Mesenteric fat pad (tissue), 1 donor: ENCODE measurements around the gene SLAIN1. TPM values are rescaled to one million over a fixed set of nuclear protein-coding genes. Genes with fewer than 3 reads are reported as not detected.

Experiments
- DNase-seq: peaks from one replicate; pipeline ENCODE4 v3.0.0-alpha.2; 2020; ENCODE audit warnings: low spot score
- total RNA-seq: library from RNA; stranded (reverse); fragmentation: NEBNext Ultra II Directional; extraction: Animal tissue kit (Norgen Biotek cat#: 25700); gene quantifications from one replicate; pipeline ENCODE4 v1.2.1, GENCODE V29; 2021
- donor health status: DM: yes; HTN: yes; CAD: no.

Gene SLAIN1
- total RNA-seq, 1 donor from 2014 or later: 1.9 TPM

- DNase-seq: no peak
Measured at GRCh38 chr13:77703408-77703807, 5.9 kb downstream of the SLAIN1 start.

GRCh38 chr13:77714119-77714755 is 16.8 kb downstream of the SLAIN1 start:
- DNase-seq: no peak

GRCh38 chr13:77715233-77715891 is 17.9 kb downstream of the SLAIN1 start:
- no peak for DNase-seq

GRCh38 chr13:77716692-77717091 is 19.2 kb downstream of the SLAIN1 start:
- no peak for DNase-seq

GRCh38 chr13:77717508-77717907 is 20.0 kb downstream of the SLAIN1 start:
- DNase-seq: no peak

GRCh38 chr13:77719128-77719527 is 21.6 kb downstream of the SLAIN1 start:
- no peak for DNase-seq

- DNase-seq: no peak
Measured at GRCh38 chr13:77720988-77721387, 23.5 kb downstream of the SLAIN1 start.

GRCh38 chr13:77724092-77724491 is 26.6 kb downstream of the SLAIN1 start:
- no peak for DNase-seq

GRCh38 chr13:77725071-77725470 is 27.6 kb downstream of the SLAIN1 start:
- DNase-seq: no peak

GRCh38 chr13:77728265-77729125 is 31.0 kb downstream of the SLAIN1 start:
- no peak for DNase-seq

GRCh38 chr13:77729502-77730221 is 32.2 kb downstream of the SLAIN1 start:
- no peak for DNase-seq

- no peak for DNase-seq
Measured at GRCh38 chr13:77730572-77730971, 33.1 kb downstream of the SLAIN1 start.

- no peak for DNase-seq
Measured at GRCh38 chr13:77732287-77732686, 34.8 kb downstream of the SLAIN1 start.

GRCh38 chr13:77733674-77734073 is 36.2 kb downstream of the SLAIN1 start:
- DNase-seq: no peak

- no peak for DNase-seq
Measured at GRCh38 chr13:77737583-77738200, 40.2 kb downstream of the SLAIN1 start.

- DNase-seq: no peak
Measured at GRCh38 chr13:77740097-77740735, 42.7 kb downstream of the SLAIN1 start.

GRCh38 chr13:77740931-77741596 is 43.6 kb downstream of the SLAIN1 start:
- no peak for DNase-seq

GRCh38 chr13:77741597-77741972 is 44.1 kb downstream of the SLAIN1 start:
- no peak for DNase-seq

- DNase-seq: no peak
Measured at GRCh38 chr13:77742801-77743200, 45.3 kb downstream of the SLAIN1 start.

- DNase-seq: no peak
Measured at GRCh38 chr13:77745784-77746183, 48.3 kb downstream of the SLAIN1 start.
